ENCODE measurements around the gene CNTN4.

DNA sequence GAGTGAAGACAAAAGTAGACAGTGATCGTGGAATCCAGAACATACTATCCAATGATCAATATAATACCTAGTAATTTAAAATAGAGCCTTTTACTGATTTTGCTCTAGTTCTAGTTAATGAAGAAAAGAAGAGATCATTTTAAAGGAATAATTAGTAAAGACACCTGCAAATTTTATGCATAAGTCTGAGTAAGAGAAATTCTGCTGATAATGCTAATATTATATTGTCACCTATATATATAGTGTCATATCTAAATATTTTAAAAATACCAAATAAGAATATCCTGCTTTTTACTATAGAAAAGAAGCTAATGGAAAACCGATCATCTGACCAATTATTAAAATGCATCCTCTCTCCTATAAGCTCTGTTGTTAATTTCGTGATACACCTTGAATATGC is 152.1 kb downstream of the CNTN4 start:
- TF ChIP-seq, protein P1, sequence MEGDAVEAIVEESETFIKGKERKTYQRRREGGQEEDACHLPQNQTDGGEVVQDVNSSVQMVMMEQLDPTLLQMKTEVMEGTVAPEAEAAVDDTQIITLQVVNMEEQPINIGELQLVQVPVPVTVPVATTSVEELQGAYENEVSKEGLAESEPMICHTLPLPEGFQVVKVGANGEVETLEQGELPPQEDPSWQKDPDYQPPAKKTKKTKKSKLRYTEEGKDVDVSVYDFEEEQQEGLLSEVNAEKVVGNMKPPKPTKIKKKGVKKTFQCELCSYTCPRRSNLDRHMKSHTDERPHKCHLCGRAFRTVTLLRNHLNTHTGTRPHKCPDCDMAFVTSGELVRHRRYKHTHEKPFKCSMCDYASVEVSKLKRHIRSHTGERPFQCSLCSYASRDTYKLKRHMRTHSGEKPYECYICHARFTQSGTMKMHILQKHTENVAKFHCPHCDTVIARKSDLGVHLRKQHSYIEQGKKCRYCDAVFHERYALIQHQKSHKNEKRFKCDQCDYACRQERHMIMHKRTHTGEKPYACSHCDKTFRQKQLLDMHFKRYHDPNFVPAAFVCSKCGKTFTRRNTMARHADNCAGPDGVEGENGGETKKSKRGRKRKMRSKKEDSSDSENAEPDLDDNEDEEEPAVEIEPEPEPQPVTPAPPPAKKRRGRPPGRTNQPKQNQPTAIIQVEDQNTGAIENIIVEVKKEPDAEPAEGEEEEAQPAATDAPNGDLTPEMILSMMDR (conservative IDR thresholded peaks at IDR 0.05; ENCODE audit: low read depth, low read length) = no peak
- TF ChIP-seq EZH2 (IDR thresholded peaks at IDR 0.05; ENCODE audit: borderline replicate concordance, low read depth, low read length, poor library complexity, severe bottlenecking) = no peak

All from A673 (cell line).